ENCODE results near the gene HARBI1. TPM values are rescaled to one million over a fixed set of nuclear protein-coding genes. Genes with fewer than 3 reads are reported as not detected.
A peak's percentile ranks its signal among the peaks of the same experiment; 100 is the strongest.

Gene HARBI1
- total RNA-seq, 1 experiment from 2014 or later, result 4.4 TPM

GRCh38 chr11:46664612-46665011 is 47.6 kb upstream of the HARBI1 start:
- no peaks in the 10 kb centered on the region for H3K9me3 Mint-ChIP-seq
- ATAC-seq, result no peak
- H3K36me3 Mint-ChIP-seq, result peaks cover 48% of the 10 kb centered on the region
- CTCF ChIA-PET, result interaction anchor here (0.8 kb wide), 1 partner anchor 36 kb away, joined by 3 read pairs; the partner anchor contains the start of genes ARHGAP1 and ZNF408
- no peaks in the 10 kb centered on the region for H3K4me1 Mint-ChIP-seq
- POLR2A ChIA-PET, result no interaction called here
- DNase-seq (ENCODE audit: low spot score), result no peak
- no peak overlapping the region; the same call in 1 of the 2 replicates for H3K27ac Mint-ChIP-seq
- TF ChIP-seq KAT7 (CRISPR knock-in tag; IDR thresholded peaks at IDR 0.05; ENCODE audit: borderline replicate concordance), result no peak
- no peak for TF ChIP-seq TEAD4 (CRISPR knock-in tag; IDR thresholded peaks at IDR 0.05)
- no peak for TF ChIP-seq CDX4 (CRISPR knock-in tag; IDR thresholded peaks at IDR 0.05; ENCODE audit: borderline replicate concordance)
- no peak for TF ChIP-seq ZNF121 (CRISPR knock-in tag; IDR thresholded peaks at IDR 0.05)
- TF ChIP-seq ETV6 (CRISPR knock-in tag; IDR thresholded peaks at IDR 0.05), result no peak
- no peak for TF ChIP-seq SOX15 (CRISPR knock-in tag; IDR thresholded peaks at IDR 0.05)
- no peaks in the 10 kb centered on the region for H3K27me3 Mint-ChIP-seq (ENCODE audit: low read depth)
- no peak overlapping the region for H3K4me3 Mint-ChIP-seq

GRCh38 chr11:46663277-46663940 is 46.4 kb upstream of the HARBI1 start:
- CTCF ChIA-PET, result no interaction called here
- ATAC-seq (no peak), DNase-seq (ENCODE audit: low spot score) (no peak)
- Mint-ChIP-seq H3K27ac (peak overlapping the region; percentile 32; the same call in 1 of the 2 replicates), H3K4me3 (no peak overlapping the region), H3K27me3 (ENCODE audit: low read depth) (no peaks in the 10 kb centered on the region), H3K9me3 (no peaks in the 10 kb centered on the region), H3K36me3 (peaks cover 48% of the 10 kb centered on the region), H3K4me1 (no peaks in the 10 kb centered on the region)
- POLR2A ChIA-PET, result no interaction called here
- TF ChIP-seq ZMAT4 (CRISPR knock-in tag; IDR thresholded peaks at IDR 0.05) (no peak), KAT7 (CRISPR knock-in tag; IDR thresholded peaks at IDR 0.05; ENCODE audit: borderline replicate concordance) (no peak), E2F1 (CRISPR knock-in tag; IDR thresholded peaks at IDR 0.05) (no peak), ZNF416 (CRISPR knock-in tag; IDR thresholded peaks at IDR 0.05) (no peak), ZNF512 (CRISPR knock-in tag; IDR thresholded peaks at IDR 0.05; ENCODE audit: borderline replicate concordance) (no peak), MYBL2 (CRISPR knock-in tag; IDR thresholded peaks at IDR 0.05) (no peak), NR3C1 (CRISPR knock-in tag; conservative IDR thresholded peaks at IDR 0.05; ENCODE audit: low read depth) (no peak), CREM (CRISPR knock-in tag; IDR thresholded peaks at IDR 0.05) (no peak), ZSCAN18 (CRISPR knock-in tag; IDR thresholded peaks at IDR 0.05) (no peak), SMAD4 (CRISPR knock-in tag; IDR thresholded peaks at IDR 0.05) (no peak), IRF2 (CRISPR knock-in tag; IDR thresholded peaks at IDR 0.05; ENCODE audit: borderline replicate concordance, low read depth) (no peak), ZNF281 (CRISPR knock-in tag; IDR thresholded peaks at IDR 0.05) (no peak), GRHL2 (CRISPR knock-in tag; IDR thresholded peaks at IDR 0.05; ENCODE audit: insufficient replicate concordance, severe bottlenecking) (no peak), RELA (CRISPR knock-in tag; IDR thresholded peaks at IDR 0.05; ENCODE audit: borderline replicate concordance) (no peak), TCF7 (CRISPR knock-in tag; IDR thresholded peaks at IDR 0.05; ENCODE audit: low read depth) (no peak), ZNF532 (CRISPR knock-in tag; IDR thresholded peaks at IDR 0.05; ENCODE audit: borderline replicate concordance) (no peak)
